Stimulated activated CD4-positive, alpha-beta T cell treated with anti-CD3 and anti-CD28 coated beads, Interleukin-15, amount 100 ng/mL, for 1 hour (primary cell): ENCODE data around the gene GORASP1.

Experiments
- DNase-seq, 2 donors: peaks; one replicate each; pipeline ENCODE4 v3.0.0-alpha.2; 2020; ENCODE audit warnings: low read depth in 1 of 2, low spot score in 1 of 2

Gene GORASP1

GRCh38 chr3:39107388-39108199, at the start of gene GORASP1, which contains the start of gene TTC21A:
TSS of gene GORASP1 (minus strand) at chr3:39107627. CDS start at chr3:39107541, 86 bp downstream.
TSS of gene TTC21A (plus strand) at chr3:39107680. CDS start at chr3:39107838, 158 bp downstream.
- peak; percentile 21 to 45 for DNase-seq

- no peak for DNase-seq
These were observed 49.0 kb upstream of the GORASP1 start for GRCh38 chr3:39156421-39156820.

- DNase-seq = no peak
These were observed 47.0 kb upstream of the GORASP1 start for GRCh38 chr3:39154280-39155021.

GRCh38 chr3:39153977-39154279, 46.5 kb upstream of the GORASP1 start:
- no peak for DNase-seq

- DNase-seq = peak in 1 of 2 donors; percentile 61
These were observed 43.6 kb upstream of the GORASP1 start for GRCh38 chr3:39150803-39151631.

GRCh38 chr3:39150148-39150802, 42.8 kb upstream of the GORASP1 start:
- DNase-seq = no peak

GRCh38 chr3:39149498-39150147, 42.2 kb upstream of the GORASP1 start:
- no peak for DNase-seq

GRCh38 chr3:39149059-39149455, 41.6 kb upstream of the GORASP1 start:
- no peak for DNase-seq

- DNase-seq = no peak
These were observed 41.1 kb upstream of the GORASP1 start for GRCh38 chr3:39148435-39149058.

GRCh38 chr3:39147711-39148434, 40.4 kb upstream of the GORASP1 start:
- no peak for DNase-seq

GRCh38 chr3:39146611-39147591, 39.5 kb upstream of the GORASP1 start:
- DNase-seq = peak in 1 of 2 donors; percentile 56

- DNase-seq = no peak
These were observed 38.7 kb upstream of the GORASP1 start for GRCh38 chr3:39146083-39146501.

GRCh38 chr3:39144748-39145380, 37.4 kb upstream of the GORASP1 start:
- no peak for DNase-seq

GRCh38 chr3:39144095-39144747, 36.8 kb upstream of the GORASP1 start:
- no peak for DNase-seq

- no peak for DNase-seq
These were observed 35.8 kb upstream of the GORASP1 start for GRCh38 chr3:39143051-39143885.

- DNase-seq = no peak
These were observed 34.6 kb upstream of the GORASP1 start for GRCh38 chr3:39142067-39142466.
